ENCODE results near the gene SHC4.

SHC4 gene

DNA sequence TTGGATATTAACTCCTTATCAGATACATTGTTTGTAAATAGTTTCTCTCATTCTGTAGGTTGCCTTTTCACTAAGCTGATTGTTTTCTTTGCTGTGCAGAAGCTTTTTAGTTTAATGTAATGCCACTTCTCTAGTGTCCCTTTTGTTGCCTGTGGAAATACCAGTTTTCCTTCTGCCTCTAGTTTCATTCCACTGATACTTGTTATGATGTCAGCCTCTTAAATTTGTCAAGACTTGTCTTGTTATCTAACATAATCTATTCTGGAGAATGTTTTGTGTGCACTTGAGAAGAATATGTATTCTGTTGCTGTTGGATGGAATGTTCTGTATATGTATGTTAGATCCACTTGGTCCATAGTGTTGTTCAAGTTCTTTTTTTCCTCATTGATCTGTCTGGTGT lies 134.8 kb downstream of the SHC4 start:
- Histone ChIP-seq H3K9ac (no peak overlapping the region), H3K27me3 (ENCODE audit: insufficient read depth, low read depth) (no peaks in the 10 kb centered on the region), H3K4me3 (IDR thresholded peaks at IDR 0.05; ENCODE audit: insufficient read depth, low read depth, low read length) (no peak overlapping the region), H3K4me1 (ENCODE audit: low read depth, poor library complexity, severe bottlenecking) (no peaks in the 10 kb centered on the region), H2AFZ (ENCODE audit: low read depth) (no peak overlapping the region), H4K20me1 (ENCODE audit: insufficient read depth) (no peaks in the 10 kb centered on the region), H3K79me2 (ENCODE audit: insufficient read depth, low read depth) (no peaks in the 10 kb centered on the region), H3K4me2 (no peak overlapping the region), H3K27ac (no peak overlapping the region), H3K36me3 (ENCODE audit: insufficient read depth) (no peaks in the 10 kb centered on the region)
- no peak for TF ChIP-seq CTCF (conservative IDR thresholded peaks at IDR 0.05; ENCODE audit: low read depth, low read length)

- Histone ChIP-seq H3K4me1 (ENCODE audit: low read depth, poor library complexity, severe bottlenecking) (no peaks in the 10 kb centered on the region), H3K79me2 (ENCODE audit: insufficient read depth, low read depth) (no peaks in the 10 kb centered on the region), H2AFZ (ENCODE audit: low read depth) (no peak overlapping the region), H3K9ac (no peak overlapping the region), H3K4me2 (no peak overlapping the region), H3K36me3 (ENCODE audit: insufficient read depth) (no peaks in the 10 kb centered on the region), H4K20me1 (ENCODE audit: insufficient read depth) (no peaks in the 10 kb centered on the region), H3K27ac (no peak overlapping the region), H3K4me3 (IDR thresholded peaks at IDR 0.05; ENCODE audit: insufficient read depth, low read depth, low read length) (no peak overlapping the region), H3K27me3 (ENCODE audit: insufficient read depth, low read depth) (no peaks in the 10 kb centered on the region)
- no peak for TF ChIP-seq CTCF (conservative IDR thresholded peaks at IDR 0.05; ENCODE audit: low read depth, low read length)
Measured at GRCh38 chr15:48828471-48828870, 135.2 kb downstream of the SHC4 start.

DNA sequence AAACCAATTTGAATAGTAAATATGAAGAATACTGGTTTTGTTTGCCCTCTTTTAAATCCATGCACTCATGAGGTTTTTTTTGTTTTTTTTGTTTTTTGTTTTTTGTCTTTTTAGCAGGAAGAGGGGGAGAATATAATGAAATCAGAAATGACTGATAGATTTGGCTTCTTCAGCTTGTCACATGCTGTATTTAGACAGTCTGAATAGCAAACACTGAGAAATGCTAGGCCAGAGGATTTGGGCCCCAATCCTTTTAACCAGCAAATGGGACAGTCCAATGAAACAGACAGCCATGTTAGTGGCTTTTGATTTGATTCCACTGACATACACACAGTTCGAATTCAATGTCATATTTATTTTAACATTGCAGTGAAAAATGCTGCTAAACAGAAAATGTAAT lies 138.6 kb downstream of the SHC4 start:
- Histone ChIP-seq H3K36me3 (ENCODE audit: insufficient read depth) (no peaks in the 10 kb centered on the region), H3K79me2 (ENCODE audit: insufficient read depth, low read depth) (no peaks in the 10 kb centered on the region), H3K27ac (no peak overlapping the region), H3K4me1 (ENCODE audit: low read depth, poor library complexity, severe bottlenecking) (no peaks in the 10 kb centered on the region), H3K4me3 (IDR thresholded peaks at IDR 0.05; ENCODE audit: insufficient read depth, low read depth, low read length) (no peak overlapping the region), H3K9ac (no peak overlapping the region), H2AFZ (ENCODE audit: low read depth) (no peak overlapping the region), H4K20me1 (ENCODE audit: insufficient read depth) (no peaks in the 10 kb centered on the region), H3K27me3 (ENCODE audit: insufficient read depth, low read depth) (no peaks in the 10 kb centered on the region), H3K4me2 (no peak overlapping the region)
- no peak for TF ChIP-seq CTCF (conservative IDR thresholded peaks at IDR 0.05; ENCODE audit: low read depth, low read length)

- no peak for TF ChIP-seq CTCF (conservative IDR thresholded peaks at IDR 0.05; ENCODE audit: low read depth, low read length)
- Histone ChIP-seq H3K4me3 (IDR thresholded peaks at IDR 0.05; ENCODE audit: insufficient read depth, low read depth, low read length) (no peak overlapping the region), H2AFZ (ENCODE audit: low read depth) (no peak overlapping the region), H4K20me1 (ENCODE audit: insufficient read depth) (no peaks in the 10 kb centered on the region), H3K4me2 (no peak overlapping the region), H3K36me3 (ENCODE audit: insufficient read depth) (no peaks in the 10 kb centered on the region), H3K27me3 (ENCODE audit: insufficient read depth, low read depth) (no peaks in the 10 kb centered on the region), H3K79me2 (ENCODE audit: insufficient read depth, low read depth) (no peaks in the 10 kb centered on the region), H3K4me1 (ENCODE audit: low read depth, poor library complexity, severe bottlenecking) (no peaks in the 10 kb centered on the region), H3K9ac (no peak overlapping the region), H3K27ac (no peak overlapping the region)
Measured at GRCh38 chr15:48823706-48824105, 140.0 kb downstream of the SHC4 start.

- no peaks in the 10 kb centered on the region for H3K27me3 ChIP-seq (ENCODE audit: insufficient read depth, low read depth)
- no peak for TF ChIP-seq CTCF (conservative IDR thresholded peaks at IDR 0.05; ENCODE audit: low read depth, low read length)
- no peaks in the 10 kb centered on the region for H3K4me1 ChIP-seq (ENCODE audit: low read depth, poor library complexity, severe bottlenecking)
- no peak overlapping the region for H3K27ac ChIP-seq
- no peak overlapping the region for H3K4me2 ChIP-seq
- no peak overlapping the region for H3K4me3 ChIP-seq (IDR thresholded peaks at IDR 0.05; ENCODE audit: insufficient read depth, low read depth, low read length)
- no peak overlapping the region for H3K9ac ChIP-seq
- no peak overlapping the region for H2AFZ ChIP-seq (ENCODE audit: low read depth)
- no peaks in the 10 kb centered on the region for H4K20me1 ChIP-seq (ENCODE audit: insufficient read depth)
- H3K36me3 ChIP-seq (ENCODE audit: insufficient read depth): no peaks in the 10 kb centered on the region
- H3K79me2 ChIP-seq (ENCODE audit: insufficient read depth, low read depth): no peaks in the 10 kb centered on the region
Measured at GRCh38 chr15:48823237-48823636, 140.5 kb downstream of the SHC4 start.
